ENCODE results near the gene DENND1B. TPM values are rescaled to one million over a fixed set of nuclear protein-coding genes. Genes with fewer than 3 reads are reported as not detected.
A peak's percentile ranks its signal among the peaks of the same experiment; 100 is the strongest.

The DENND1B gene
- total and polyA plus RNA-seq, 9 of the 15 experiments (the other 6 are each of a cell fraction or from before 2014, with no cell fraction given) = 2.1 to 12.1 (median 7.5) TPM

DNA sequence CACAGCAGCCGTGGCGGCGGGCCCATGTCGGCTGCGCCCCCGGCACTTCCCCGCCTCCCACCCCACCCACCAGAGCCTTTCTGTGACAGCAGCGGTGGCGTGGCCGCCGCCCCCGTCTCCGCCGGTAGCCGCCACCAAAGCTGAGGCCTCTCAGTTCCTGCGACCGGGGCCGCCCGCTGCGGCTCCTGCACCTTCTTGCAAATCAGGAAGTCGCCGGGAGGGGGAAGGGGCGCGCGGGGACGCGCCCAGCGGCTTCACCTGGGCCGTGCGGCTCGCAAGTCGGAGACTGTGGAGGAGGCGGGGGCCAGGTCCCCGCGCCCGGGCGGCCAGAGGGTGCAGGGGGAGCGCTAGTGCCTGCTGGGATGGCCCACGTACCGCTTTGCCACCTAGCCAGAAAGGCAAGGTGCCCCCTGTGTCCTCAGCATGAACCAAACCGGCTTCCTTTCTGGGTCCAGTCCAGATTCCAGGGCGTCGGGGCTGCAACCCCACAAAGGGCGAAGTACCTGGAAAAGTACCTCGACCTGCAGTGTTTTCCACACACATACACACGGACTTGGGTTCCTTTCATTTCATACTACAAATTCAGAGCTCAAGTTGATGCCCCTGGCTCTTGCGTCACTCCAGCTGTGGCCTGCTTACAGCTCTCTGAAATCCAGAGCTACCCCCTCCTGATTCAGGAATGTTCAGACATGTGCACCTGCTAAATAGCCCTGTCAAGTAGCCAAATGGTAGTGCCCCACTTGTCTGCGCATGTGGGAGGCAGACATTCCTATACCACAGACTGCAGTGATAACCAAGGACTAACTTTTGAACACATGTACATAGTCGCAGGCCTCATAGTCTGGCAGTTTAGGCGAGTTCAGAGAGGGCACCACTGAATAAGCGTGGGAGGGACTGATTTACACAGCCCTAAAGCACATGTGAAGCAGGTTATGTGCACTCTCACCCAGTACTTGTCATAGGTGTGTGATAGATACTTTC lies at the start of gene DENND1B (continued):
- no peak for TF ChIP-seq SFPQ (IDR thresholded peaks at IDR 0.05; ENCODE audit: low read depth, low read length)
- no peak for TF ChIP-seq HMGXB4 (CRISPR knock-in tag; IDR thresholded peaks at IDR 0.05)
- TF ChIP-seq, protein P1, sequence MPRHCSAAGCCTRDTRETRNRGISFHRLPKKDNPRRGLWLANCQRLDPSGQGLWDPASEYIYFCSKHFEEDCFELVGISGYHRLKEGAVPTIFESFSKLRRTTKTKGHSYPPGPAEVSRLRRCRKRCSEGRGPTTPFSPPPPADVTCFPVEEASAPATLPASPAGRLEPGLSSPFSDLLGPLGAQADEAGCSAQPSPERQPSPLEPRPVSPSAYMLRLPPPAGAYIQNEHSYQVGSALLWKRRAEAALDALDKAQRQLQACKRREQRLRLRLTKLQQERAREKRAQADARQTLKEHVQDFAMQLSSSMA (CRISPR knock-in tag; IDR thresholded peaks at IDR 0.05) = no peak
- TF ChIP-seq ZNF695 (CRISPR knock-in tag; IDR thresholded peaks at IDR 0.05) = no peak
- 0 out of 4 replicates have a peak, but pooled peaks of 1 of the 2 experiments have one; percentile 1 for TF ChIP-seq FOXA3 (CRISPR knock-in tag; conservative IDR thresholded peaks at IDR 0.05 in 1 of 2, IDR thresholded peaks at IDR 0.05 in 1 of 2)
- TF ChIP-seq ZNF354B (CRISPR knock-in tag; IDR thresholded peaks at IDR 0.05) = no peak
- TF ChIP-seq, protein P2, sequence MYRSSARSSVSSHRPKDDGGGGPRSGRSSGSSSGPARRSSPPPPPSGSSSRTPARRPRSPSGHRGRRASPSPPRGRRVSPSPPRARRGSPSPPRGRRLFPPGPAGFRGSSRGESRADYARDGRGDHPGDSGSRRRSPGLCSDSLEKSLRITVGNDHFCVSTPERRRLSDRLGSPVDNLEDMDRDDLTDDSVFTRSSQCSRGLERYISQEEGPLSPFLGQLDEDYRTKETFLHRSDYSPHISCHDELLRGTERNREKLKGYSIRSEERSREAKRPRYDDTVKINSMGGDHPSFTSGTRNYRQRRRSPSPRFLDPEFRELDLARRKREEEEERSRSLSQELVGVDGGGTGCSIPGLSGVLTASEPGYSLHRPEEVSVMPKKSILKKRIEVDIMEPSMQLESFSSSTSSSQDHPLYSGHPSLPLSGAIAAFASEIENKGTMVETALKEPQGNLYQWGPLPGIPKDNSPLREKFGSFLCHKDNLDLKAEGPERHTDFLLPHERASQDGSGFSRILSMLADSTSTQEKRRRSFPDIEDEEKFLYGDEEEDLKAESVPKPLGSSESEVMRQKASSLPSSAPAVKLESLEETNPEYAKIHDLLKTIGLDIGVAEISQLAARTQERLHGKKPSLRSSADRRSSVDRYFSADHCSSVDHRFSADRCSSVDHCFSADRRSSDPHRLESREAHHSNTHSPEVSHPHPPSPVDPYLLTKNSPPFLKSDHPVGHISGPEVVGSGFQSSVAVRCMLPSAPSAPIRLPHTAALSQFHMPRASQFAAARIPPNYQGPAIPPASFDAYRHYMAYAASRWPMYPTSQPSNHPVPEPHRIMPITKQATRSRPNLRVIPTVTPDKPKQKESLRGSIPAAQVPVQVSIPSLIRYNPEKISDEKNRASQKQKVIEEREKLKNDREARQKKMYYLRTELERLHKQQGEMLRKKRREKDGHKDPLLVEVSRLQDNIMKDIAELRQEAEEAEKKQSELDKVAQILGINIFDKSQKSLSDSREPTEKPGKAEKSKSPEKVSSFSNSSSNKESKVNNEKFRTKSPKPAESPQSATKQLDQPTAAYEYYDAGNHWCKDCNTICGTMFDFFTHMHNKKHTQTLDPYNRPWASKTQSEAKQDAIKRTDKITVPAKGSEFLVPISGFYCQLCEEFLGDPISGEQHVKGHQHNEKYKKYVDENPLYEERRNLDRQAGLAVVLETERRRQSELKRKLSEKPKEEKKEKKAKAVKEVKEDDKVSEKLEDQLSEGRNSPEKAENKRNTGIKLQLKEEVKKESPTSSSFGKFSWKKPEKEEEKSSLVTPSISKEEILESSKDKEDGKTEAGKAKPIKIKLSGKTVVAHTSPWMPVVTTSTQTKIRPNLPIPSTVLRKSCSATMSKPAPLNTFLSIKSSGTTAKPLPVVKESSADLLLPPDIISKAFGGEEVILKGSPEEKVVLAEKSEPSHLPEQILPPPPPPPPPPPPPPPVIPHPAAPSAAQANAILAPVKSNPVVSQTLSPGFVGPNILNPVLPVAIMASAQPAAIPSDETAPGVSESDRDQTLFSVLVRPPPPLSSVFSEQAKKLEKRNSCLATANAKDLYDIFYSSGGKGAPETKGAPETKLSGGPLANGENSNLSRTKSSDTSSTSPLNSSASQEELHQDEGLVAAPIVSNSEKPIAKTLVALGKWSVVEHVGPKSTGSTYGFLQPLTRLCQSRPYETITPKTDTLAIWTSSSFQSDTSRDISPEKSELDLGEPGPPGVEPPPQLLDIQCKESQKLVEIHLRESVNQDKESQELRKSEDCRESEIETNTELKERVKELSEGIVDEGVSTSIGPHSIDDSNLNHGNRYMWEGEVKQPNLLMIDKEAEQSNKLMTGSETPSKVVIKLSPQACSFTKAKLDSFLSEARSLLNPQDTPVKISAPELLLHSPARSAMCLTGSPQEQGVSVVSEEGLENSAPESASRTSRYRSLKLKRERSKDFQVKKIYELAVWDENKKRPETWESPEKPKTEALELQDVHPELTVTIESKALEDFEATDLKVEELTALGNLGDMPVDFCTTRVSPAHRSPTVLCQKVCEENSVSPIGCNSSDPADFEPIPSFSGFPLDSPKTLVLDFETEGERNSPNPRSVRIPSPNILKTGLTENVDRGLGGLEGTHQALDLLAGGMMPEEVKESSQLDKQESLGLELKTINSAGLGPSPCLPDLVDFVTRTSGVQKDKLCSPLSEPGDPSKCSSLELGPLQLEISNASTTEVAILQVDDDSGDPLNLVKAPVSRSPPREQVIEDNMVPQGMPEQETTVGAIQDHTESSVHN (IDR thresholded peaks at IDR 0.05; ENCODE audit: borderline replicate concordance in 1 of 2, low read depth in 1 of 2) = no peak
- TF ChIP-seq KLF13 (tag; IDR thresholded peaks at IDR 0.05; ENCODE audit: borderline replicate concordance, low read depth) = 0 out of 2 replicates have a peak, but pooled peaks have one; percentile 50
- TF ChIP-seq ZBED1 (IDR thresholded peaks at IDR 0.05) = peak; percentile 65; the same call in 1 of the 2 replicates
- TF ChIP-seq EP300 (IDR thresholded peaks at IDR 0.05; ENCODE audit: low read length) = no peak
